Smooth muscle cell of trachea (primary cell): ENCODE data around the gene BPHL. TPM values are rescaled to one million over a fixed set of nuclear protein-coding genes. Genes with fewer than 3 reads are reported as not detected.

Source experiments
- total RNA-seq: library from RNA; depleted of rRNA; stranded (reverse); fragments of >200 nt; gene quantifications from 2 replicates; pipeline ENCODE4 v1.2.1, GENCODE V29; 2014

BPHL gene
- total RNA-seq: 19.2 and 24.4 TPM in 2 replicates

DNA sequence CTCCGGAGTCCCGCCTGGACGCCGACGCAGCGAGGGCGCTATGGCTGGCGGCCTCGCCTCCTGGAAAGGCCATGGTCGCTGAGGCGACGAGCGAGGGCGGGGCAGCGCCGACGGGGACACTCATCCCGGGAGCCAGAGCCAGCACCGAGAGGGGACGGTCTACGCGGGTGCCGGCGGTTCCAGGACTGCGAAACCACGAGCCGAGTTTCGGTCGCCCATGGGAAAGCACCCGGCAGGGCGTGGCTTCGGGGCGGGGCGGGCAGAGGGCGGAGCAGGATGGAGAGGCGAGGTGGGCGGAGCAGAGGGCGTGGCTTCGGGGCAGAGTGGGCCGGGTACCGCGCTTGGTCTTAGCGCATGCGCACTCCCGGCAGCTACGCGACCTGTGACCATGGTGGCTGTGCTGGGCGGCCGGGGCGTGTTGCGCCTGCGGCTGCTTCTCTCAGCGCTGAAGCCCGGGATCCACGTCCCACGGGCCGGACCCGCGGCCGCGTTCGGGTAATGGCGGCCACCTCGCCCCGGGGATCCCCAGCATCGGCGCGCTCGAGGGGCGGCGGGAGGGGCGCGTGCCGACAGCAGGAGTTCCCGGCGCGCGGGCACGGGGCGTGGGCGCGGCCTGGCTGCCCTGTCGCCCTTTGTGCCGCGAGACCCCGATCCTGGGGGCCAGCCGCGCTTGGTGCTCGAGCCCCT is at the start of gene BPHL:
BPHL (plus strand) TSS at position 359 of the 687 bp plus-strand sequence; CDS start at position 389, 30 bp downstream.

DNA sequence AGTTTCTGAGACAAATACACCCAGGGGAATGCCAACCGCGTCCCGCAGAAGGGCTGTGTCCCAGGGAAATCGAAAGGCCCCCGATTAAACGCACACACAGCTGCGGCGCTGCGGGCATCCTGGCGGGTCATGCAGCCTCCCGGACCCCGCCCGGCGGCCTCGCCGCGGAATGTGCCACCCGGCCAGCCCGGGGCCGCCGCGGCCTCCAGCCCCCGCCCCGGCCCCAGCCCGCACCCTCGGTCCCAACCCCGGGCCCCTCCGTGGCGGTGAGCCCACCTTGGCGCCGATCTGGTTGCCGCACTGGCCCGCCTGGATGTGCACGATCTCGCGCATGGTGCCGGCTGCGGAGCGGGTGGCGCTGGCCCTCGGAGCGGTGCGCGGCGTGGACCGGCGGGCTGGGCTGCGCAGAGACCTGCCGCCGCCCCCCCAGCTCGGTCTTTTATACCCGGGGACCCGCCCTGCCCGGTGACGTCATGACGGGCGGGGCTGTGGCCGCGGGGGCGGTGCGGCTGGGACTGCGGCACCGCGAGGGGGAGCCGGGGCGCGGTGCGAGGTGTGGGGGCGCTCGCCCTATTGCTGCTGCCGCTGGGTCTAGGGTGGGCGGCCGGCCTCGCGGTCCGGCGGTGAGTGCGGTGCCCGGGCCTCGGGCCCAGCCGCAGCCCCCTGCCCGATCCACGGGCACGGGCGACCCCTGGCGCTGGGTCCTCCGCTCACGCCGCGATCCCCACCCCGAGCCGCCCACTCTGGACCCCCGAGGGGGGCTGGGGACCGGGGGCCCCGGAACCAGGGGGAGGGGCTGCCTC is 38.8 kb downstream of the BPHL start, which contains the start of gene TUBB2A:
TUBB2A (minus strand) TSS at position 414 of the 803 bp plus-strand sequence; CDS start at position 333, 81 bp downstream.

Other genes with a start within 250 kb of the BPHL start
- 4.4 and 4.8 TPM in 2 replicates for gene SERPINB9, start 215.4 kb upstream of the BPHL start, total RNA-seq
- 105 and 148 TPM in 2 replicates for gene SERPINB6, start 147.1 kb upstream of the BPHL start, total RNA-seq
- gene NQO2, start 118.8 kb upstream of the BPHL start, total RNA-seq: 29.5 and 31.9 TPM in 2 replicates
- gene RIPK1, start 50.2 kb upstream of the BPHL start, total RNA-seq: 25.7 and 26.6 TPM in 2 replicates
- gene TUBB2A, start 38.8 kb downstream of the BPHL start, total RNA-seq: 63.1 and 116 TPM in 2 replicates
- 4.0 and 4.1 TPM in 2 replicates for gene TUBB2B, start 108.9 kb downstream of the BPHL start, total RNA-seq
- gene PSMG4, start 140.2 kb downstream of the BPHL start, total RNA-seq: 31.7 and 35.2 TPM in 2 replicates